ENCODE data around the gene HUWE1. TPM values are rescaled to one million over a fixed set of nuclear protein-coding genes. Genes with fewer than 3 reads are reported as not detected.

HUWE1 gene
- total RNA-seq, 4 donors from 2014 or later: 84.4 to 139 (median 123) TPM

GRCh38 chrX:53677286-53677685 lies 9.2 kb downstream of the HUWE1 start:
- TF ChIP-seq CTCF (IDR thresholded peaks at IDR 0.05): no peak
- TF ChIP-seq POLR2A (IDR thresholded peaks at IDR 0.05): no peak
- peaks cover 0 to 4% (median 0%) of the 10 kb centered on the region in 4 donors for H3K4me1 ChIP-seq
- H3K9me3 ChIP-seq: no peaks in the 10 kb centered on the region
- H3K27me3 ChIP-seq: no peaks in the 10 kb centered on the region
- no peak for DNase-seq
- H3K4me3 ChIP-seq: no peak overlapping the region
- peaks cover 0 to 5% (median 0%) of the 10 kb centered on the region in 3 donors for H3K36me3 ChIP-seq
- H3K27ac ChIP-seq: no peak overlapping the region

- Histone ChIP-seq H3K4me3 (no peak overlapping the region), H3K36me3 (peaks cover 0 to 5% (median 0%) of the 10 kb centered on the region in 3 donors), H3K27ac (no peak overlapping the region), H3K4me1 (peaks cover 0 to 6% (median 0%) of the 10 kb centered on the region in 4 donors), H3K27me3 (no peaks in the 10 kb centered on the region), H3K9me3 (no peaks in the 10 kb centered on the region)
- DNase-seq: no peak
- TF ChIP-seq POLR2A (IDR thresholded peaks at IDR 0.05) (no peak), CTCF (IDR thresholded peaks at IDR 0.05) (no peak)
These were observed 11.9 kb downstream of the HUWE1 start for GRCh38 chrX:53674581-53674980.

- no peak overlapping the region for H3K27ac ChIP-seq
- no peaks in the 10 kb centered on the region for H3K9me3 ChIP-seq
- no peaks in the 10 kb centered on the region for H3K36me3 ChIP-seq
- H3K4me3 ChIP-seq: no peak overlapping the region
- H3K27me3 ChIP-seq: no peaks in the 10 kb centered on the region
- no peak for DNase-seq
- H3K4me1 ChIP-seq: peaks cover 0 to 6% (median 0%) of the 10 kb centered on the region in 4 donors
- TF ChIP-seq POLR2A (IDR thresholded peaks at IDR 0.05) (no peak), CTCF (IDR thresholded peaks at IDR 0.05) (no peak)
These were observed 17.3 kb downstream of the HUWE1 start for GRCh38 chrX:53669258-53669657.

GRCh38 chrX:53666171-53666570 lies 20.3 kb downstream of the HUWE1 start:
- DNase-seq: no peak
- H3K4me1 ChIP-seq: peaks cover 0 to 6% (median 0%) of the 10 kb centered on the region in 4 donors
- H3K27me3 ChIP-seq: no peaks in the 10 kb centered on the region
- no peak overlapping the region for H3K4me3 ChIP-seq
- H3K36me3 ChIP-seq: no peaks in the 10 kb centered on the region
- TF ChIP-seq CTCF (IDR thresholded peaks at IDR 0.05) (no peak), POLR2A (IDR thresholded peaks at IDR 0.05) (no peak)
- H3K27ac ChIP-seq: no peak overlapping the region
- H3K9me3 ChIP-seq: no peaks in the 10 kb centered on the region

GRCh38 chrX:53660004-53660403 lies 26.5 kb downstream of the HUWE1 start:
- DNase-seq: no peak
- no peaks in the 10 kb centered on the region for H3K4me1 ChIP-seq
- H3K27ac ChIP-seq: no peak overlapping the region
- no peaks in the 10 kb centered on the region for H3K27me3 ChIP-seq
- H3K4me3 ChIP-seq: no peak overlapping the region
- no peaks in the 10 kb centered on the region for H3K36me3 ChIP-seq
- H3K9me3 ChIP-seq: no peaks in the 10 kb centered on the region
- no peak for TF ChIP-seq POLR2A (IDR thresholded peaks at IDR 0.05)
- TF ChIP-seq CTCF (IDR thresholded peaks at IDR 0.05): no peak

GRCh38 chrX:53659039-53659438 lies 27.5 kb downstream of the HUWE1 start:
- no peaks in the 10 kb centered on the region for H3K4me1 ChIP-seq
- DNase-seq: no peak
- TF ChIP-seq CTCF (IDR thresholded peaks at IDR 0.05) (no peak), POLR2A (IDR thresholded peaks at IDR 0.05) (no peak)
- H3K36me3 ChIP-seq: no peaks in the 10 kb centered on the region
- H3K27ac ChIP-seq: no peak overlapping the region
- no peaks in the 10 kb centered on the region for H3K9me3 ChIP-seq
- no peak overlapping the region for H3K4me3 ChIP-seq
- H3K27me3 ChIP-seq: no peaks in the 10 kb centered on the region
